GM21515 (cell line): ENCODE data around the gene ABLIM3.

Source experiments
- ATAC-seq: cut with Tn5 transposase; IDR thresholded peaks from one replicate; pipeline ENCODE4 v1.9.1; 2021; ENCODE audit not compliant: unreplicated experiment

ABLIM3 gene

GRCh38 chr5:149216496-149216895 is 75.2 kb downstream of the ABLIM3 start:
- no peak for ATAC-seq

GRCh38 chr5:149217096-149217802 is 76.0 kb downstream of the ABLIM3 start:
- ATAC-seq, result no peak

GRCh38 chr5:149217803-149218155 is 76.5 kb downstream of the ABLIM3 start:
- ATAC-seq, result no peak

- ATAC-seq, result no peak
These were observed 78.3 kb downstream of the ABLIM3 start for GRCh38 chr5:149219584-149219983.

GRCh38 chr5:149220750-149221149 is 79.5 kb downstream of the ABLIM3 start:
- ATAC-seq, result no peak

GRCh38 chr5:149221326-149221725 is 80.0 kb downstream of the ABLIM3 start:
- no peak for ATAC-seq

DNA sequence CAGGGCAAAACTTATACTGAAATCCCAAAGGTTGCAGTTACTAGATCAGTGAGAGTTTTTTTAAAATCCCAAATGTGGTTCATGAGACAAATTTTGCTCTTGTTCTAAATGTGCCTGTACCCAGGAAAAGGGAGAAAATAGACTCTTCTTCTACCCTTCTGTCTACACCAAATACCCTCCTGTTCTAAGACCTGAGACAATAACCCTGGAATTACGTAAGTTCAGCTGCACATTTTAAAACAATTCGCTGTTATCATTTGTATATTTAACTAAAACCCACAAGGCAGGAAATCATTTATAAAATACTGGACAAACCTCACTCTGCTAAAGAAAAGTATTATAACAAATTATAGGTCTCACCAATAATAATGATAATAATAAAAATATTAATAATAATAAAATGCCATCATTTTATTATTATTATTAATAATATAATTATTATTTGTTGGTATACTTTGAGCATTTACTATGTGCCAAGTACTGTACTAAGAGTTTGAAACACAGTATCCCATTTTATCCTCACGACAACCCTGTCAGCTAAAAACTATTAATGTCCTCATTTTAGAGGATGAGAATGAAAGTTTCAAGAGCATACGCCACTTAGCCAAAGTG is 80.5 kb downstream of the ABLIM3 start:
- ATAC-seq, result no peak

DNA sequence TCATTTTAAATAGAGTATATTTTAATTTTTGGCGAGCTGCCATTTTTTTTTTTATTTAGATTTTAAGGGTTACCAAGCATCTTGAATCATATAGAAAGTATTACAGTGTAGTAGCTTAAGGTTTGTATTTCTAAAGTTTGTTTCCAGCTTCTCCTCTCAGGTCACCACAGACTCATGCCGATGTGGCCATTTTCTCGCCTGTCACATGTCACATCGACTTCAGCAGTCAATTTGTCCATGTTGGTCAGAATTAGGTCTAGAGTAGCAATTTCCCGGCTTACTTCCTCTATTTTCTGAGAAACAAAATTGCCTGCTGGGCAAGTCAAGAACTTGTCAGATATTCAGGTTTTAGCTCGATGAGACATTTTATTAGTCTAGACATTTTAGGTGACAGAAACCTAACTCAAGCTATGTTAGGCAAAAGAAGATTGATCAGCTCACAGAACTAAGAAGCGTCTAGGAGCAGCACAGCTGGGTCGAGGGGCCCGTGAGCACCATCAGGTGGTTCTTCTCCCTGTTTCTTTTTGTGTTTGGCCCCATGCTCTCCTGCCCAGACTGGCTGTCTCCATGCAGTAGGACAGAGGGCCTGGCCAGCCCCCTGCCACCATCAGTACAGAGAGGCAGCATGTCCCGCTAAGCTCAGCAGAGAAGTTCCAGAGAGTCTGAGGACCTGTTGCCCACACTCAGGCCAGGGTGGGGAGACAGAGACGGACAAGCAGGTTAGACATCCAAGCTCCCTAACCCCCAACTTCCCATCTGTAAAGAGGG is 82.0 kb downstream of the ABLIM3 start:
- ATAC-seq, result no peak

DNA sequence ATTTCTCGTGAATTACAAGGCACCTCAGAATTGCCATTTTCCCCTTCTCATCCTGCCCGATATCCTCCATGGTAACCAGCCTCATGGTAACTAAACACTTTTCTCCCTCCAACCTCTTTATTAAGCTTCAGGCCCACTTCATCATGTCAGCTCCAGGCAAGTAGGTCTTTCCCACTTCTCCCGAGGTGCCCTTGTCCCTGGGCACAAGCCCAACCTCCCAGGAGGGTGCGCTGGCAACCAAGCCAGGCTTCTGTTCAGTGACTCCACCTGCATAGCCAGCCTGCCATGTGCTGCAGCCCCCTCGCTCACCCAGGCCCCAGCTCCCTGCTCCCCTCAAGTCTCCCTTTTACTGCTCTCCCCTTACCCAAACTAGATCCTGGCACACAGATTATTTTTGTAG is 83.0 kb downstream of the ABLIM3 start:
- no peak for ATAC-seq

DNA sequence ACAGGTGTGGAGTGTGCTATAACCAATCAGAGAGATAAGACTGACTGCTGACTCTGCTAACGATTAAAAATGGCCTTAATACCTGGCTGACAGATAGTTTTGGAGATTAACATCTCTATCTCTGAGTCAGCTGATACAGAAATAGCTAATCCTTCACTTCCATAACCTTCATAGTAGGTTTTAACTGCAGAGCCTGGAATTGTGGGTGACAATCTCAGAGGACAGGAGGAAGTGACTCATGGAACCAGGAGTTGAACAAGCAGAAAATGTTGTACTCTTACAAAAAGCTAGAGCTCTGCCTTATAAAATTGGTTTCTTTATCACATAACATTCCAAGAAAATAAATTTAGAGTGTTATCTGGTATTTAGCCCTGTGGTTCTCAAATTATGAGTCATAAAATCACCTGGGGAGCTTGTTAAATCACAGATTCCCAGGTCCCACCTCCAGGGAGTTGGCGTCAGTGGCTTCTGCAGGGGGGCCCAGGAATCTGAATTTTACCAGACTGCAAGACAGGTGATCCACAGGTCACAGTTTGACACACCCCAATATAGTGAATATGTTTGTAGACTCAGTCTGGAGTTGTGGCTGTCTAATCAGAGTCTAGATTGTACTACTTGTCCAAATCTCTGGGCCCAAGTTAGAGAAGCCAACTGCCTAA is 86.0 kb downstream of the ABLIM3 start:
- ATAC-seq, result no peak

- no peak for ATAC-seq
These were observed 87.5 kb downstream of the ABLIM3 start for GRCh38 chr5:149228618-149229297.

DNA sequence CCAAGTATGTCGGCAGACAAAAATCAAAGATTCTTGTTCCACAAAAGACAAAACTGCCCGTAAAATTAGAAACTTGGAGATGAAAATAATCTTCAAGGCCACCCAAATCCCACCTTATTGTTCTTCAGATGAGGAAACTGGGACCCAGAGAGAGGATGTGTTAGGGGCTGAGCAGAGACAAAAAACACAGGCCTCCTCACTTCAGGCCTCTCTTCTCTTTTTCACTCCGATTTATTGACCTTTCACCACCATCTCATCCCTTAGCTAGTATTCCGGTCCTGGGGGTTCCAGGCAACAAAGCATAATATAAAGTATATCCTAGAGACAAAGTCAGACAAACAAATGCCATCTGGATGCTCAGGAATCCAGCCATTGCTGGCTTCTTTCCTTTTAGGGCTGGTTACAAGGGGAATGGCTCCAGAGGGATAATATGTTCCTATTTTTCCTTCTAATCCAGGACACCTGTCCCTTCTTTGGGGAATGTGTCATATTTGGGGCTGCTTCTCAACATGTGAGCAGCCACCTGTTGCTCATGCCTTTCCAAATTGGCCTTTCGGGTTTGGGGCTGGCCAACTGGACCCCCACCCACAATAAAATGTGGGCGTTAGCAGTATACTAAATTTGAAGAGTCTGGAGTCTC is 88.1 kb downstream of the ABLIM3 start:
- ATAC-seq, result no peak

- no peak for ATAC-seq
These were observed 94.5 kb downstream of the ABLIM3 start for GRCh38 chr5:149235841-149236240.

- ATAC-seq, result no peak
These were observed 96.4 kb downstream of the ABLIM3 start for GRCh38 chr5:149237662-149238061.

GRCh38 chr5:149238540-149238939 is 97.2 kb downstream of the ABLIM3 start:
- no peak for ATAC-seq

GRCh38 chr5:149239917-149240316 is 98.6 kb downstream of the ABLIM3 start:
- no peak for ATAC-seq

DNA sequence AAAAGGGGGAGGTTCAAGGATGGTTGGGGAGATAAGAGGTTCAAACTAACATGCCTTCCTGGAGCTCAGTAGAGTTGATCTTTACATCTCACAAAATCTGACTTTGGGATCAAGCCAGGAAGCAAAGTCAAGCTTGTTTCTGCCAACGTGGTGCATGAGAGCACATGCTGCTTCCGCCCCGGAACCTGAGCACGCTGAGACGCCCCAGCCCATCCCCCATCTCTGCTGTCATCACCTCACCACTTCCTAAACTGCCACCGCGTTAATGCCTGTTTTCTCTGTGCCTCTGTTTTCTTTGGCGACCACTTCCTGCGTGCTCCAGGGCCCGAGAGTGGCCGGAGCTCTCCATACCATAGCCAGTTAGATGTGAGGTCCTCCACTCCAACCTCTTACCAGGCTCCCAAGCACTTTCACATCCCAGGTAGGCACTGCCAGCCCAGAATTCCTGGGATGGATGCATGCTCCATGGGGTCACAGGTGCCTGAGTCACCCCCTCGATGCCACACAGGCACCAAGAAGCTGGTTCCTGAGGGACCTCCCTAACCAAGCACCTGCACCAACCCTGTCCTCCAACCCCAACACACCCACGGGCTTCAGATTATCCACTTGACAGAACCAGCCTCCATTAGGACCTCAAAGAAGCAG is 99.2 kb downstream of the ABLIM3 start:
- ATAC-seq, result no peak

- no peak for ATAC-seq
These were observed 101.0 kb downstream of the ABLIM3 start for GRCh38 chr5:149242339-149242738.

DNA sequence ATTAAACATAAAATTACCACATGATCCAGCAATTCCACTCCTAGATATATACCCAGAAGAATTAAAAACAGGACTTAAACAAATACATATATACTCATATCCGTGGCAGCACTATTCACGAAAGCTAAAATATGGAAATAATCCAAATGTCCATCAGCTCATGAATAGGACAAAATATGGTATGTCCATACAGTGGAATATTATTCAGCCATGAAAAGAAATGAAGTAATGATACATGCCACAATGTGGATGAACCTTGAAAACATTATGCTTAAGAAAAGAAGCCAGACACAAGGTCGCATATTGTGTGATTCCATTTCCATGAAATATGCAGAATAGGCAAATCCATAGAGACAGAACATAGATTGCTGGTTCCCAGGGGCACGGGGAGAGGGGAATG is 105.6 kb downstream of the ABLIM3 start:
- ATAC-seq, result no peak

- no peak for ATAC-seq
These were observed 106.4 kb downstream of the ABLIM3 start for GRCh38 chr5:149247726-149248125.
